Suppressor macrophage (primary cell): Measurements from ENCODE around the gene WBP1.
"Not testable (repeated sequence)": the region's sequence is repeated elsewhere in the genome, so short reads cannot be mapped to it uniquely, and the experiment has no call there.

ENCODE experiments used
- DNase-seq, 4 experiments: peaks; one replicate each; pipeline ENCODE4 v3.0.0-alpha.2; 2020 to 2022

WBP1 gene

DNA sequence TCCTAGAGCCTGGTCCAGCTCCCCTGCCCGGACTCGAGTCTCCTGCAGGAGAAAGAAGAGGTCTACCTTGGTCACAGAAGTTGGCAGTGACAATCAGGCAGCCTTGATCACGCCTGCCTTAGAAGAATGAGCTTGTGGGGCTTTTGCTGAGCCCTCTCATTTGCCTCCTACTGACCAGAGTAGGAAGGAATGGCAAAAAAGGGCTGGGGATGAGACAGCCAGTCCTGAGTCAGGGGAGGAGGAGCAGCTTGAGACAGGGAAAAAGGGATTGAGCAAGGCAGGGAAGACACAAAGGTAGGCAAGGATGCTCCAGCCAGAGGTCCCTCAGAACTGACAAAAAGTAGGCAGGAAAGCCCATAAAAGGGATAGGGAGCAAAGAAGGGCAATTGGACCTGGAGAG lies 30.7 kb upstream of the WBP1 start:
- no peak for DNase-seq

DNA sequence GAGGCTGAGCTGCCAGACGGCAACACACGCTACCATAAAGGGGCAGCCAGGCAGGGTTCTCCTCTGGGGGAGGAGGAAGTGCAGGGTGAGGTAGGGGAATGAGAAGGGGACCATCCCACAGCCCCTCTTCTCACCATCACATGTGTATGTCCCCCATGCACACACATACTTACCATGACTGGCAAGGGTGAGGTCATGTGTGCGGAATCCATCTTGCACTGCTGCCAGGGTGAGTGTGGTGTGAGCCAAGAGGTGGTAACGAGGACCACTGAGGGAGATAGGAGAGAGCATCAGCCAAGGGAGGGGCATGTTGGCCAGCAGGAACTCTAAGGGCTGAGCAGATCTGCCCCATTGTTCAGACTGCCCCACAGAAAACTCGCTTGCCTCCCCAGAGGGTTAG lies 29.6 kb upstream of the WBP1 start:
- no peak for DNase-seq

DNA sequence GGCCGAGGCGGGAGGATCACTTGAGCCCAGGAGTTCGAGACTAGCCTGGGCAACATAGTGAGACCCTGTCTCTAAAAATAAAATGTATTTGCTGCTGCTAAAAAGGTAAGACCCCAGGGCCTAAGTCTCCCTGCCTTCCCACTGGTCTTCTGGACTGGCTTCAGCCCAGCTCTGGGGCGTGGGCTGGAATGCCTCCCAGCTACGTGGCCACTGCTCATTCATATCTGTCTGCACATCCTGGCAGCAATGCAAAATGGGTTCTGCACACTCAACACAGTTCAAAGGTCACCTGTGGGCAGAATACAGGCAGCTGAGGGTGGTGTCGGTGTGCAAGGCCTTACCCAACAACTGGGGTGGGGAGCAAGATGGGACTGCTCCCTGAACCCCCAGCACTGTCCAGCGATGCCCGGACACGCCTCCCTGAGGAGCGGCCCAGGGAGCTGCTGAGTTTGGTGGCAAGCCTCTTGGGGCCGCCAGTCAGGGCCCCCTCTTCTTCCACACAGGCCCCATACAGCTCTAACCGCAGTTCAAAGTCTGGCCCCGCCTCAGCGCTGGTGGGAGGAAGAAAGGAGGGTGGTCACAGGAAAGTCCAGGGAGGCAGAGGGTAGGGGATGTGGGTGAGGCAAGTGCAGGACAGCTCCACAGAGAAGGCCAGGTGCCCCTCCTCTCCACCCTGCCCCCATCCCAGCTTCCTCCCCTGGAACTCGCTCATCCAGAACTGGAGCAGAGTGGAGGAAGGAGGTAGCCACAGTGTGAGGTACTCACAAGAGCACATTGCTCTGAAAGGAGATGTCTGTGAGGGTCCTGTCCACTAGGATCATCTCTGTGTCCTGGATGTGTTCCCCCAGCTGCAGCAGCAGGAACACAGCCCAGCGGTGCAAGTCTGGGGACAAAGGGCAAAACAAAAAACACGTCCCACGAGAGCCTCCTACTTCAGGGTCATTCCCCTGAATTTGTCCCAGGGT lies 28.5 kb upstream of the WBP1 start:
- no peak for DNase-seq

DNA sequence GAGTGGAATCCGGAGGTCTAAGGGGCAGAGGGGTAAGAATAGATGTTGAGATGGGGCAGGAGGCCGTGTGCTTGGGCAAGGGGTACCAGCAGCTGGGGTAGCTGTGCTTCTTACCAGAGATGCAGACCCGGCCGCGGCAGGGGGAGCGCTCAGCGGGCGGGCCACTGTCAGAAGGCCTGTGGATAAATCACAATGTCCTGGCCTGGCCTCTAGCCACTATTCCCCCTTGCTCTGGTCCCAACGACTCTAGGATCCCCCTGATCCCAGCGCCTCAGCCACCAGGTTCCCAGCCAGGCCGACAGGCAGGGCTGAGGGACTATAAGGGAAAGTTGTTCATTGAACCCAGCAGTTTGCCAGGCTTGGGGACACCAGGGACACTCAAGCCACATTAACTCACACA lies 27.7 kb upstream of the WBP1 start:
- DNase-seq = no peak

DNA sequence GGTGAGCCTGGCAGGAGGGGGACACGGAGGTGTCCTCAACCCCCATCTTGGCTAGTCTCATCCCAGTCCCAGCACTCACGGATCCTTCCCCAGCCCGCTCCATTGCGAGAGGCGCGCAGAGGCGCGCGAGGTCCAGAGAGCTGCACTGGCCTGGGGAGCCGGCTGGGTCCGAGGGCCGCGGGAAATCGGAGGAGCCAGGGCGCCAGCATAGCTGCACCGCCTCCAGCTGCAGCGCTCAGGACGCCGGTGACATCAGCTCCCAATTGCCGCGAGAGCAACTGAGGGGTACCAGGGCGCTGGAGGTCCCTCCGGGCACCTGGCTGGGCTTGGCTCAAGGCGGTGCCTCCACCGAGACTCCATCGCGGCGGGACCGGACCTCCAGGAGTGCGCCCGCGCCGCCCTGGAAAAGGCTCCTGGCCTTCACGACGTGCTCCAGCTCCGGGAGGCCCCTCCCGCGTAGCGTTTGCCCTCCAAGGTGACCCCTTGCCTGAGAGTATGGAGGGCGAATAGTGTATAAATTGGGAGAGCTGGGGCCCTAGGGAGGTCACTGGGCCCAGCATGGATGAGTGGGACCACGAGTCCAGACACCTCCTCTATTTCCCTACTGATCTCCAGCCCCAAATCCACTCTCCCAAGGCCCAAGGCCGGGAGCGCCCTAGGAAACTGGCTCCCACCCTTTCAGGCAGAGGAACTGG lies 22.0 kb upstream of the WBP1 start:
- no peak for DNase-seq

DNA sequence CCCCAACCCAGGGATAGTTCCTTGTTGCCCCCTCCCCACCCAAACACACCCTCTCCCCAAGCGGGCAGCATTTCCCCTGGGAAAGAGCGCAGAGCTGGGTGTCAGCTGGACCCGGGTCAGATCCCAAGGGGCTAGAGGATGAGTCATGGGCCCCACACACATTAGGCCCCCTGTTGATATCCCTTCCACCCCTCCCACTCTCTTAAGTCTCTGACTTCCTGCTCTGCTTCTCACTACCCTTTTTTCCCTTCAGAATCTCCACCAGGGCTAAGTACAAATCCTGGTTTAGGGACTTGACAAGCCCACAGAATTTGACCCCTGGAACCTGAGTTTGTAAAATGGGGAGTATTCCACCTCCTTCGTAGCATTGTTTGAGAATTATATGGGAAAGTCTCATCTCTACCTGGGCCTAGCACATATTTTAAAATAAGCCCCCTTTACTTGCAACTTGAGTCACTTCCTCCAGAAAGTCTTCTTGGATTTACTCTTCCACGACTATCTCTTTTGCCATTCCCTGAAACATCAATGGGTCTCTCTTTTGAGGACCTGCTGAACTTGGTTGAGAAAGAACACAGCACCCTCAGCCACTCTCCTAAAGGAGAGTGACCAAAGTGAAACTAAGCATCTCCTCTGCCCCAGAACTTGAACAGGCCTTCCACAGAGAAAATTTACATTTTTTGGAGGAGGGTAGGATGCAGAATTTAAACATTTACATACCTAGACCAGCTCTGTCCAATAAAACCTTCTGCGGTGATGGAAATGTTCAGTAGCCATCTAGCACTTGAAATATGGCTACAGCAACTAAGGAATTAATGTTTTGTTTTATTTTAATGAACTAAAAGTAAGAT lies 21.2 kb upstream of the WBP1 start:
- DNase-seq = peak; percentile 26 to 51 (median 38)

DNA sequence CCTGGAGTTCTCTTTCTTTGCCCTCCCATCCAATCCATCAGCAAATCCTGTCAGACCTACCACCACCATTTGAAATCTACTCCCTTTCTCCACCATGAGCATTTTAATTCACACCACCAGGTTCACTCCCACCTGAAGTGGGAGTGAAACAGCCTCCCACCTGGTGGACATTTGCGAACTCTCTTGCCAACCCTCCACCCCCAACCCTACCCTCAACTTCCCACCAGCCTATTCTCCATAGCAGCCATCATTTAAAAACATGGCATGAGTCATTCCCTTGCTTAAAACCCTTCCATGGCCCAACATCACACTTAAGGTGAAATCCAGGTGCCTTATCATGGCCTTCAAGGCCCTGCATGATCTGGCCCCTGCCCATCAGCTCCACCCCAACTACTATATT lies 20.0 kb upstream of the WBP1 start:
- DNase-seq = no peak

DNA sequence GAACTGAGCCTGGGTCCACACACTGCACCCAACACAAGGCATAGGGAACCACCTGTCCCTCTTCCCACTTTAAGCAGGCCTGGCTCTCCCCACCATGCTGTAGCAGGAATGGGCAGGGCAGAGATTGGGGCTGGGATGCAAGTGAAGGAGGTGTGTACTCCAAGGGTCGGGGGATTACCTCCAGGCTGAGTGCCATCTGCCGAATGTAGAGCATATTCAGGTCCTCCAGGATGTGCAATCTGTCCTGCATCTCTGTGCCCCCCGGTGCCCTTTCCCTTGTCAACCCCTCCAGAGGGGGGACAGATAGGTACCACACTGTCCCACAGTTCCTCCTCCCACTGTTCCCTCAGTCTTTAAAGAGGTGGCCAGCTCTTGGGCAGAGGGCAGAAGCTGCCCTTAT lies 18.9 kb upstream of the WBP1 start:
- DNase-seq = no peak

DNA sequence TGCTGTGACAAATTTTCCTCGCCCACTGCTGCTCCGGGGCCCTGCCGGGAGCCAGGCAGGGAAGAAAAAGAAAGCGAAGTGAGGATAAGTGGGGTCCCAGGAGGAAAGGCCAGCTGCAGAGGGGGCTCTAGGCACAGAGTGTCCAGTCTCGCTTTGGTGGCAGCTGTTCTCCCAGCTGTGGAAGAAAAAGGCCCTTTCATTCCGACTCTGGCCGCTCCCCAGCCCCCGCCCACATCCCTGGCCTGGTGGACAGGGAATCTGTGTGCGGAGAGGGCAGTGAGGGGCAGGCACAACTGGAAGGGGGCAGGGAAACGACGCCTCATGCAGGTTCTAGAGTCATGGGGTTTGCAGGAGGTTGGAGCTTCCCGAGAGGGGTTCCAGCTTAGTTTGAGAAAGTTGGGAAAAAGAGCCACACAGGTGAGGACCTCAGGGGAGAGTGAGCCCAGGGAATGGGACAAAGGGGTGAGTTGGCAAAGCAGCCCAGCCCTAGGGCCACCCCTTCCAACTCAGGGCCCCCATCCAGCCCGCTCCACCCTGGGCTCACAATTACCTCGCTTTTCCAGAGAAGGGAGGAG lies 18.3 kb upstream of the WBP1 start:
- DNase-seq = peak in 2 of 4 experiments; percentile 22 to 38

DNA sequence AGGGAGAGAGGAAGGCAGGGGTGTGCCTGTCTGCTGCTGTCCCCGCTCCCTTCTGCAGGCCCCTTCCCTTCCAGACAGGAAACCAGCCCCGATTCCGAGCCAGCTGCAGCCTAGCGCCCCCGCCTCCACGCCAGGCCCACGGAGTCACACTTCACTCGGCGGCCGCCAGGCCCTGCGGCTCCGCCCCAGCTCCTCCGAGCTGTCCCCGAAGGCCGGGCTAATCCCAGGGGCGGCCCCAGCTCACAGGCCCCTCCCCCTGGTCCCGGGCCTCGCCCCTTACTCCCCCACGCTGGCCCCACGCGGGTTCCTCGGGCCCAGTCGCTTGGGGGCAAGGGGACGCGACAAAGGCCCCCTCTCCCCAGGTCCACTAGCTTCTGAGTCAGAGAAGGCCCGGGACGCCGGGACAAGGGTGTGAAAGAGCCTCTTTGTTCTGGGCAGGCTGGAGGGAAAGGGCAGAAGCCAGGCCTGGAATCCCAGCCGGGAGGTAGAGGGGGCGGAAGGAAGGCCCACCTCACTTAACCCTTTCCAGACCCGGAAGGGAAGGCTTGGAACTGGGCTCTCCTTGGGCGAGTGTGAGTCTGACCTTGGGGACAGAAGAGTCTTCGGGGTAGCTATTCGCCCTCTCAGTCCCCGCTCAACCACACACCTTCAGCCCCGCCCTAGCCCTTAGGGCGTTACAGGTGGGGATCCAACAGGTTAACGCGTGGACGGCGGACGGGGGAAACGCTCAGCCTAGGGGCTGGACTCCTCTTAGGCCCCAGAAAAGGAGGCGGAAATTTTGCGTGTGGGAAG lies 17.7 kb upstream of the WBP1 start:
- DNase-seq = peak; percentile 71 to 90 (median 79)

DNA sequence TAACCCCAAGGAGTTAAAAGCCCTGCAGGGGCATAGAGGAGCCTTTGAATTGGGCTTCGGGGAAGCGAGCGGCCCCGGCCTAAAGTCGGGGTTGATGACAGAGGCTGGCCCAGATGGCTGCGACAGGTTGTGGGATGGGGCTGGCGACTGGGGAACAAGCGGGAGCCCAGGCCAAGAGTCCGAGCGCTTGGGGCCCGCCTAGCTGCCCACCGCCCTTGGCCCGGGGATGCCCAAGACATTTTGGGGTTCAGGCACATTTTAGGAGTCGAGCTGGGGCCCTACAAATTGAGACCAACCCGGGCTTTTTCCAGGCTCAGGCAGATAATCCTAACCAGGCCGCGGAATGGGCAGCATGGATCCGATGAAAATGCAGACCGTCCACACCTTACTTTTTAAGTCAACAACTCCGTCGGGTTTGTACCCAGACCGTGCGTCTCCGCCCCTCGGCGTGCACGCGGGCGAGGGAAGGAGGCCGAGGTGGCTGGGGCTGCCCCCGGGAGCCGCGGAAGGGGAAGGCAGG lies 17.0 kb upstream of the WBP1 start:
- no peak for DNase-seq

DNA sequence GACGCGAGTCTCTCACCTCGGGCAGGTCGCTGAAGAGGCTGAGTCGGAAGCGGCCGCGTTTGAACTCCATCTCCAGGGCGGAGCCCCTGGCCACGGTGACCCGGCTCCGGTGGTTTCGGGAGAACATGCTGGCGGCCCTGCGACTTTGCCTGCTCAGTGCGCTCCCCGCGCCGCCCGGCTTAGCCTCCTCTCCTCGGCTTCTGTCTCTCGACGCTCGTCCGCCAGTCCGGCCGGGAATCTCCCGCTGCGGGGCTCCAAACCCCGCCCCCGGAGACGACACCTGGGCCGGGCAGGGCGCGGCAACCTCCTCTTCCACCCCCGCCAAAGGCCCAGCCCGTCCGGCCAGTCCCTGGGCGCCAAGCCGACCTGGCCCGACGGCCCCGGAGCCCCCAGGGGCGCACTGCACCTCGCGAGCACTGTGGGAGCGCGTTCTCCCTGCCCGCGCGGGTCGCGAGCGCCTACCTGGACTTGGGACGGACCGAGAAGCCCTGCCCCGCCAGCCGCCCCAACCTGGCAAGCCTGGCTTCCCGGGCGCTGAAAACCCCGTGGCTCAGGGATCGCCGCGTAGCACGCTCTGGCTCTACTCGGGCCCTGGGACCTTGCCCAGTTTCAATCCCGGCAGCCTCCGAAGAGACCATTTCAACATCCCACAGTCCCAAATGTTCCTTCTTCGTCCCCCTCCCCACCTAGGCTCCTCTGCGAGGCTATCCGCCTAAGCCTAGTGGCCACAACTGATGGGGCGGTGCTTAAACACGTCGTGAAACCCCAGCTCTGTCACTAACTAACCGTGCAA lies 16.4 kb upstream of the WBP1 start, which contains the start of gene RTKN:
Gene RTKN, minus strand, starts transcription at position 248 of the 793 bp plus-strand sequence. Its CDS starts 121 bp downstream, at position 127.
- DNase-seq = peak in 1 of 4 experiments; percentile 18

DNA sequence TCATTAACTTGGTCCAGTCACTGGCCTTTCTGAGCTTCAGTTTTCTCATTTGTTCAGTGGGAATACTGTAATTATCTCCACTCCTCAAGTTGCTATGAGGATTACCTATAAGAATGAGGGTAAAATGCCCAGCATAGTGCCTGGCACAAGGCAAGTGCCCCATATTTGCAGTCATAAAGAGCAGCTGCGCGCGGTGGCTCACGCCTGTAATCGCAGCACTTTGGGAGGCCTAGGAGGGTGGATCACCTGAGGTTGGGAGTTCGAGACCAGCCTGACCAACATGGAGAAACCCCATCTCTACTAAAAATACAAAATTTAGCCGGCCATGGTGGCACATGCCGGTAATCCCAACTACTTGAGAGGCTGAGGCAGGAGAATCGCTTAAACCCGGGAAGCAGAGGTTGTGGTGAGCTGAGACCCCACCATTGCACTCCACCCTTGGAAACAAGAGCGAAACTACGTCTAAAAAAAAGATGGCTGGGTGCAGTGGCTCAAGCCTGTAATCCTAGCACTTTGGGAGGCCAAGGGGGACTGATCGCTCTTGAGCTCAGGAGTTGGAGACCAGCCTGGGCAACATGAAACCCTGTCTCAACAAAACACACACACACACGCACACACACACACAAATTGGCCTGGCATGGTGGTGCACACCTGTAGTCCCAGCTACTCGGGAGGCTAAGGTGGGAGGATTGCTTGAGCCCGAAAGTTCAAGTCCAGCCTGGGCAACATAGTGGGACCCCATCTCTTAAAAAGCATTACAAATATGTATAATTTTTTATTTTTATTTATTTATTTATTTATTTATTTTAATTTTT lies 15.5 kb upstream of the WBP1 start:
- DNase-seq = not testable (repeated sequence)

DNA sequence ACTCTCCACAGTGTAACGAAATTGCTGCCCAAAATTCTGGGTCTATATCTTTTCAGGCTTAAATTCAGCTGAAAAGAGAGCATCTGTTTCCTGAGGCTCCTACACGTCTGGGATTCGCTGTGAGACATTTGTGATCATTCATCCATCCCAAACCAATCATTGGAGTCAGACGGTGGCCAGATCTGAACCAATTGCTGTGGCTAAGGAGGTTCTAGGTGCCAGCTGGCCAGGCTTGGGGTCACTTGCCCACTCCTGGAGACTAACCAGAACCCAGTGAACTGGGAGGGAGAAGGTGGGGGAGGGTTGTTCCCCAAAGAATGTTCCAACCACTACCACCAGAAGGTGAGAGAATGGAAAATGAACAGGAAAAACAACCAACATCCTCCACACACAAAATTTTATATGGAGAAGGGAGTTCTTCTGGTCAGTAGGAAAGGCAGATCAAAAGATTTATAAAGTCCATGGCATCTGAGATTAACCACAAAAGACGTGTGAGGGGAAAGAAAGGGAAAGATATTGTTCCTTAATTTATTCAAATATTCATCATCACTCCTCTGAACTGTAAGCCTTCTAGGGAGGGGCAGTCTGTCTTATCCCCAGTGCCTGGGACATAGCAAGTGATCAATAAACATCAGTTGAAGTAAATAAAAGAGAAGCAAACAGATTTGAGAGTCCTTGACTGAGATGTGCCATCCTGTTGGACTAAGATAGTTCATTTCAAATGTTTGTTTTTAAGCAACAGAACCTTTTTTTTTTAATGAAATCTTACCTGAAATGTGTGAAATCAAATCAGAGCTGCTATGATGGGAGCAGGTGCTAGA lies 13.5 kb upstream of the WBP1 start:
- no peak for DNase-seq

DNA sequence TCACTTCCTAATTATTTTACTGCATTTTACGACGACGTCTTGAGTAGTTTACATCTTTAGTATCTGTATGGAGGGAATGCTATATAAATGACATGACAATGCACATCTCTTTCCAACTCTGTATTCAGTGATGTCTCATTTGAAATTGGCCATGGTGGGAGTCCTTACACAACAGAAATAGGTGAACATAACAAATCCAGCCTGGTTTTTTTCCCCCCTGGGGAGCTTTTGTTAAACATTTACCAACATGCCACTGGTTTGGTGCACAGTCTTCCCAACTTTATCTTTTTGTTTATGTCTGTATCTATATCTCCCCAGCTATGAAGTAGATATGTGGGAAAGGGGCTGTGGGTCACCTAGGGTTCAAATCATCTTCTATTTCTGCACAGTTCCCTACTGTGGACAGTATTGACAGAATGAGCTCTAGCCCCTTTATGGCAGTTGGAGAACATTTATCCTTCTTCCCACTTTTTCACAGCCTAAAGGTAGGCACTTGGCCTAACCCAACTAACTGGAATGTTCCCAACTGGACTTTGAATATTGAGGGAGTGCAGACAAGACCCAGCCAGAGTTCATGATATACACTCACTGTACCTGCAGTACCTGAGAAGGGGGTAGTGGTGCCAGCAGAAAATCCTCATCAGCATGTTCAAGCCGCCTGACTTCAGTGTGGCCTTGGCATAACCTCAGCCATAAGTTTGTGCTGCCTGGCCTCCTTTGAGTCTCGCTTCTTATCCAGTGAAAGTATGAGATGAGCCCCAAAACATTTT lies 10.8 kb upstream of the WBP1 start:
- DNase-seq = no peak

DNA sequence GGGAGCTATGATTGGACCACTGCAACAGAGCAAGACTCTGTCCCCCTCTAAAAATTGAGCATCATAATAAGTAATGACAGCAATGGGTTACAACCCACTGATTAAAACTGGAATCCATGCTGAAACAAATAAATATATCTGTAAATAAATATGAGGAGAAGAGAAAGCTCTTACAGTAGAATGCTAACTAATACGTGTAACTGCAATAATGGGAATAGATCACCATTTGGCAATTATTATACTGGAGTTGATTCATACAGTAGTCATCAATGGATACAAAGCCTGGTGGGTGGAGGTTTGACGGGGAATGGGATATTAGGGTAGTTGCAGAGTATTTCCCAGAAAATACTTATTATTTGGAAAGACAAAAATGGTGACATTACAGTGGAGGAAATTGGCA lies 9.5 kb upstream of the WBP1 start:
- DNase-seq = no peak

DNA sequence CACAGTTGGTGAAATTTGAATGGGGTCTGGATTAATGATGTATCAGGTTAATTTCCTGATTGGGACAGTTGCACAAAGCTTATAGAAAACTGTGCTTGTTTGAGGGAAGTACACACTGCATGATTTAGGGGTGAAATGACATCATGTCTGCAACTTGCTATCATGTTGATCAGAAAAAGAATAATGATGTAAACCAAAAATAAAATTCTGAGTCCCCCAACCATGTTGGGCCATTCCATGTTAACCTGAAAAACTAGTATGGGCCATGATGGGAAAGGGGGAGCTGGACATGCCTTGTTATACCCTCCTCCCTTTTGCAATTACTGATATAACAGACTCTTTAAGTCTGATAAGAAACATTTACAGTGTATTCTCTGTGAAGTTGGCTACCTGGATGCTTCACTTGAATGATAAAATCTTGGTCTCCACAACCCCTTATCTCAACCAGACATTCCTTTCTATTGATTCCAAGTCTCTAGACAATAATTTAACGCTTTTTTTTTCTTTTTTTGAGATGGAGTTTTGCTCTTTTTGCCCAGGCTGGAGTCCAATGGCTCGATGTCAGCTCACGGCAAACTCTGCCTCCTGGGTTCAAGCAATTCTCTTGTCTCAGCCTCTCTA lies 7.6 kb upstream of the WBP1 start:
- no peak for DNase-seq
